ENCODE measurements around the gene CTXN1. TPM values are rescaled to one million over a fixed set of nuclear protein-coding genes. Genes with fewer than 3 reads are reported as not detected.
"Not testable (repeated sequence)": the region's sequence is repeated elsewhere in the genome, so short reads cannot be mapped to it uniquely, and the experiment has no call there.

Gene CTXN1
- polyA plus RNA-seq, 12 donors = 0.86 to 14.9 (median 1.9) TPM; not detected in 1

DNA sequence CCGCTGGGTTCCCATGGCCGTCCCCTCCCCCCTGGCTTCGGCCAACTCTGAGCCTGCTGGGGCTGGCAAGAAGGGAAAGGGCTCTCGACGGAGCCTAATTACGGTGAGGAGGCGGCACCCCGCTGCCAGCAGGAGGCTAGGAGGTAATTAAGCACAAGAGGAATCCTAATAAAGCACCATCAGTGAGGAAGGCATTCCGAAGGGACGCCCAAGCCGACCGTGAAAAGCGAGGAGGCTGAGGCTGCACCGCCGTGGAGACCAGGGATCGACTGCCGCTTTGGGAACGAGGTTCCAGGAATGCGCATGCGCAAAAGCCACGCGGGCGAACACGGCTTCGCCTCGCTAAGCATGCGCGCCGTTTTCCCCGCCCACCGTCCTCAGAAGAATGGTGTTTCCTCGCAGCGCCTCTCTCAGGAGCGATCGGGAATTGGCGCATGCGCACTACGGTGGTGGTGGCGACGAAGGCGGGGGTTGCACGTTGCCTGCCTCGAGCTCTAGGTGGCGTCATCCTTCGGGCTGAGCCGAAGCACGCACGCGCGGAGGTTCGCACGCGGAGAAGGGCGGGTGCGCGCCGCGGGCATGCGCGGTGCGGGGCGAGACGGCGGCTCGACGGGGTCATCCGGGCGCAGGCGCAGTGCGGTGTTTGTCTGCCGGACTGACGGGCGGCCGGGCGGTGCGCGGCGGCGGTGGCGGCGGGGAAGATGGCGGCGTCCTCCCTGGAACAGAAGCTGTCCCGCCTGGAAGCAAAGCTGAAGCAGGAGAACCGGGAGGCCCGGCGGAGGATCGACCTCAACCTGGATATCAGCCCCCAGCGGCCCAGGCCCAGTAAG is 22.5 kb downstream of the CTXN1 start, which contains the start of gene MAP2K7:
MAP2K7 (plus strand) TSS at position 634 of the 830 bp plus-strand sequence; CDS start at position 702, 68 bp downstream.
- DNase-seq = peak; percentile 100

DNA sequence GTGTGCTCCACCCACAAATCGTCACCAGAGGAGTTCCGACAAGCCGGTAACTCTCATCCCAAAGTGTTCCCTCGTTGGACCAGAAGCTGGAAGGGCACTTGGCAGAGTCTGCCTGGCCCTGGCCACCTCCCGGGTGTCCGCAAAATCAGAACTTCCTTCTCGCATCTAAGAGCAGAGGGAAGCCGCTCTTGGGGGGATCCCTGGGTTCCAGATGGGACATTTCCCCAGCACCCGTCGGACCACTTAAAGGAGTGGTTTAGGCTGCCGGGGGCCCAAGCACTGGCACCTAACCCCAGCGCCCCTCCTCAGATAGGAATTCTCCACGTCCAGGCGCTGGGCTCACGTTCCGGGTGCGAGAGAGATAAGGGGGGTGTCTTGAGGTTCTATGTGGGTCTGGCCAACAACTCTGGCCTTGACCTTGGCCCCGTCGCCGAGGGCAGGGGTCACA is 23.1 kb downstream of the CTXN1 start:
- DNase-seq = no peak

DNA sequence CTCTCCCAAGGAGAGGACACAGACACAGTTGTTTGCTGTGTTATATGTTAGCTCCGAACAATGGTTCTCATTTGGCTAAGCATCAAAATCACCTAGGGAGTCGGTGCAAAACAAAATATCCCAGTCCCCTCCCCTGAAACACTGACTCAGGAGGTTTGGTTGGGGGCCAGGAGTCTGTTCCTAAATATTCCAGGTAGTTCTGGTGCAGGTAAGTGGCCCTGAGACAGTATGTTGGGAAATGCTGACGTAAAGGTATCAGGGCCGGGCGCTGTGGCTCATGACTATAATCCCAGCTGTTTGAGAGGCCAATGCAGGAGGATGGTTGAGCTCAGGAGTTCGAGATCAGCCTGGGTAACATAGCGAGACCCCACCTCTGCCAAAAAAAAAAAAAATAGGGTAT is 24.6 kb downstream of the CTXN1 start:
- no peak for DNase-seq

DNA sequence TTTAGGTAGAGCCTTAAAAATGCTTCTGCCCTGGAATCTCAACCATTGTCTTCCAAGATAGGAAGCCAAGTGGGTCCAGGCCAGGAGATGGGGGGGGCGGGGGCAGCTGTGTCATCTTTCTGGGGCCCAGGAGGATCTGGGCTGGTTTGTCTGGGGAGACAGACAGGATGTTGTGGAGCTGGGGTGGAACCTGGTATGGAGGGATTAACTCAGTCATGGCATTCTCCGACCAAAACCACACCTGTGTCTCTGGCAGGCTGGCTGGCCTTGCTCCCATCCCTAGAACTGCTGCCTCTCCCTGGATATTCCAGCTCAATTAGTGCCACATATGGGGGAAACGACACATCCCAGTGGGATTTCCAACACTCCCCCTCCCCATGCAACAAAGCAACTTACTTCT is 25.0 kb downstream of the CTXN1 start:
- no peak for DNase-seq

DNA sequence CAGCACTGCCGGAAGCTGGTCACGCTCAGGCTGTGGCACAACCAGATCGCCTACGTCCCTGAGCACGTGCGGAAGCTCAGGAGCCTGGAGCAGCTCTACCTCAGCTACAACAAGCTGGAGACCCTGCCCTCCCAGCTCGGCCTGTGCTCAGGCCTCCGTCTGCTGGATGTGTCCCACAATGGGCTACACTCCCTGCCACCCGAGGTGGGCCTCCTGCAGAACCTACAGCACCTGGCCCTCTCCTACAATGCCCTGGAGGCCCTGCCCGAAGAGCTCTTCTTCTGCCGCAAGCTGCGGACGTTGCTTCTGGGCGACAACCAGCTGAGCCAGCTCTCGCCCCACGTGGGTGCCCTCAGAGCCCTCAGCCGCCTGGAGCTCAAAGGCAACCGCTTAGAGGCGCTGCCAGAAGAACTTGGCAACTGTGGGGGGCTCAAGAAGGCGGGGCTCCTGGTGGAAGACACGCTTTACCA is 25.5 kb downstream of the CTXN1 start:
- no peak for DNase-seq

DNA sequence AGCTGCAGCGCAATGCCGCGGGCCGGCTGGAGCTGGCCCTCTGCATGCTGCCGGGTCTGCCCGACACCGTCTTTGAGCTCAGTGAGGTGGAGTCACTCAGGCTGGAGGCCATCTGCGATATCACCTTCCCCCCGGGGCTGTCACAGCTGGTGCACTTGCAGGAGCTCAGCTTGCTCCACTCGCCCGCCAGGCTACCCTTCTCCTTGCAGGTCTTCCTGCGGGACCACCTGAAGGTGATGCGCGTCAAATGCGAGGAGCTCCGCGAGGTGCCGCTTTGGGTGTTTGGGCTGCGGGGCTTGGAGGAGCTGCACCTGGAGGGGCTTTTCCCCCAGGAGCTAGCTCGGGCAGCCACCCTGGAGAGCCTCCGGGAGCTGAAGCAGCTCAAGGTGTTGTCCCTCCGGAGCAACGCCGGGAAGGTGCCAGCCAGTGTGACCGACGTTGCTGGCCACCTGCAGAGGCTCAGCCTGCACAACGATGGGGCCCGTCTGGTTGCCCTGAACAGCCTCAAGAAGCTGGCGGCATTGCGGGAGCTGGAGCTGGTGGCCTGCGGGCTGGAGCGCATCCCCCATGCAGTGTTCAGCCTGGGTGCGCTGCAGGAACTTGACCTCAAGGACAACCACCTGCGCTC is 26.1 kb downstream of the CTXN1 start:
- no peak for DNase-seq

DNA sequence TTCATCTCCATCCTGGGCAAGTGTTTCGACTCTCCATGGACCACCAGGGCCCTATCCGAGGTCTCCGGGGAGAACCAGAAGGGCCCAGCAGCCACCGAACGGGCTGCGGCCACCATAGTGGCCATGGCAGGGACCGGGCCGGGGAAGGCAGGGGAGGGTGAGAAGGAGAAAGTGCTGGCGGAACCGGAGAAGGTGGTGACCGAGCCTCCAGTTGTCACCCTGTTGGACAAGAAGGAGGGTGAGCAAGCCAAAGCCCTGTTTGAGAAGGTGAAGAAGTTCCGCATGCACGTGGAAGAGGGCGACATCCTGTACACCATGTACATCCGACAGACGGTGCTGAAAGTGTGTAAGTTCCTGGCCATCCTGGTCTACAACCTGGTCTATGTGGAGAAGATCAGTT is 27.0 kb downstream of the CTXN1 start:
- DNase-seq = no peak

DNA sequence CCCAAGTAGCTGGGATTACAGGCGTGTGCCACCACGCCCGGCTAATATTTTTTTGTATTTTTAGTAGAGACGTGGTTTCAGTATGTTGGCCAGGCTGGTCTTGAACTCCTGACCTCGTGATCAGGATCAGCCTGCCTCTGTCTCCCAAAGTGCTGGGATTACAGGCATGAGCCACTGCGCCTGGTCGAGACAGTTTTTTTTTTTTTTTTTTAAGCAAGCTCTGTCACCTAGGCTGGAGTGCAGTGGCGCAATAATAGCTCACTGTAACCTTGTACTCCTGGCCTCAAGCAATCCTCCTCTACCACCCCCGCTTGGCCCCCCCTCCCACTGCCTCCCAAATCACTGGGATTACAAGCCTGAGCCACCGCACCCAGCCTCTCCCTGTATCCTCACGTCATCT is 28.6 kb downstream of the CTXN1 start:
- DNase-seq = no peak

DNA sequence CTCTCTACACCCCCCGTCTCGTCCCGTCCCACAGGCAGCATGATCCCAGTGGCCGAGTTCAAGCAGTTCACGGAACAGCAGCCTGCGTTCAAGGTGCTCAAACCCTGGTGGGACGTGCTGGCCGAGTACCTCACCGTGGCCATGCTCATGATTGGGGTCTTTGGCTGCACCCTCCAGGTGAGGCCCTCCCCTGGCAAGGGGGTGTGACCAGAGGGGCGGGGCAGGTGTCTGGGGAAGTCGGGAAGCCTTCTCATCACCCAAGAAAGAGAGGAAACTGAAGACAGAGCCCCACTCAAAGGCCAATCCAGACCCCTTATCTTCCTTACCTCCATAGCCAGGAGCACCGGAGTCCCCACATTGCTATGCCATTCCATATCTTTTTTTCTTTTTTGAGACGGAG is 30.4 kb downstream of the CTXN1 start:
- DNase-seq = no peak

DNA sequence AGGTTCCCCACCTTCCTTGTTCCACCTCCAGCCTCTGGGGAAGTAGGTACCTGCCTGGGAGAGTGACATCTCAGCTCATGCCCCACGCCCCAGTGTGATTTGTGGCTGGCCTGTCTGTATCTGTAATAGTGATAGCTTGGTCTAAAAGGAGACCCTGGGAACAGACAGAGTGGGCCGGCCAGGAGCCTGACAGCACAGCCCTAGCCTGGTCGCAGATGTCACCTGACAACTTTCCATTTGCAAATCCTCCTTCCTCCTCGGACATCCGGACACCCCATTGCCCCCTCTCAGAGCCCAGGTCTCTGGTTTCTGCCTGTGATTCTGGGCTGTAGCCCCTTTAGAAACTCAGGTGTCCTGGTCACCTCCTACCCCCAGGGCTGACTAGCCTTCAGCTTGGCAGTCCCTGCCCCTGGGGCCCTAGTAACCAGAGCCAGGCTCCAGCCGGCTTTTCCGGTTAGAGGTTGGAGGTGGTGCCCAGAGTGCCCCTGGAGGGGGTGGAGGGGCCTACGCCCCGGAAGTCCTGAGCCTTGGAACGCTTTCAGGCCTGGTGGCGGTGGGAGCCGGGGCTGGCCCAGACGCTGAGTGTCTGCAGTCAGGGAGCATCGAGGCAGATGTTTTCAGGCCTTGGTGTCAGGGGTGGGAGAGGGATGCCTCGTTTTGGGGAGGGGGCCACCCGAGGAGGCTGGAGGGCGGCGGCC is 31.2 kb downstream of the CTXN1 start:
- DNase-seq = no peak

DNA sequence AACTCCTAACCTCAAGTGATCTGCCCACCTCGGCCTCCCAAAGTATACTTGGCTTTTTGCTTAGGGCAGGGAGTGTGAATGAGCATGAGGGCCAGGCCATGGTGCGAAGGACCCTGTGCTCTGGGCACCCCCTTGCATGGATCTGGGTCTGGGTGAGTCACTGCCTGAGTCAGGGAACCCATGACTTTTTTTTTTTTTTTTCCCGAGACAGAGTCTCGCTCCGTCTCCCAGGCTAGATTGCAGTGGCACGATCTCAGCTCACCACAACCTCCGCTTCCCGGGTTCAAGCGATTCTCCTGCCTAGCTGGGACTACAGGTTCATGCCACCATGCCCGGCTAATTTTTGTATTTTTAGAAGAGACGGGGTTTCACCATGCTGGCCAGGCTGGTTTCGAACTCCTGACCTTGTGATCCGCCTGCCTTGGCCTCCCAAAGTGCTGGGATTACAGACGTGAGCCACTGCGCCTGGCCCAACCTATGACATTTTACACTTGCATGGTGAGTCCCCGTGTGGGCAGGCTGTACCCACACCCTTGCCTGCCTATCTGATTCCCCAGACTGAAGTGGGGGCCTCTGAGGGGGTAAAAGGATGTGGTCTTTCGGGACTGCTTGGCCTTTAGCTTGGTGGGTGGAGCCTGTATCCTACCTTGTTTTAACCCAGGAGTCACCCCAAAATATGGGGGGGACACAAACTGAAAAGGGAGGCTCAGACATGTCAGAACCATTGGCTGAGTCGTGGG is 32.4 kb downstream of the CTXN1 start:
- DNase-seq = not testable (repeated sequence)

DNA sequence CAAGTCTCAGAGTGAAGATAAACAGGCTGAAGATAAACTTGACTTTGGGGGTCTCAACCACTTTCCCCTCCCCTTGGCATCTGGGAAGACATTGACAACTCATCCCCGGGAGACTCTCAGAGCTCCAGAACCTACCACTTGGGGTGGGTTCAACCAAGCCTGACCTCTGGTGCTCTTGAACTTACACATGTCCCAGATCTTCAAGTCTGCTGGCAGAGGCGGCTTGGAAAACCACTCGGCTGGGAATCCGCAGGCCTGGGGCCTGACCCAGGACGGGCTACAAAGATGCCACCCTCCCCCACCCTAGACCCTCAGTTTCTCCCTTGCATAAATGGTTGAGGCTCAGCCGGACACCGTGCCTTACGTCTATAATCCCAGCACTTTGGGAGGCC is 37.1 kb downstream of the CTXN1 start:
- no peak for DNase-seq

DNA sequence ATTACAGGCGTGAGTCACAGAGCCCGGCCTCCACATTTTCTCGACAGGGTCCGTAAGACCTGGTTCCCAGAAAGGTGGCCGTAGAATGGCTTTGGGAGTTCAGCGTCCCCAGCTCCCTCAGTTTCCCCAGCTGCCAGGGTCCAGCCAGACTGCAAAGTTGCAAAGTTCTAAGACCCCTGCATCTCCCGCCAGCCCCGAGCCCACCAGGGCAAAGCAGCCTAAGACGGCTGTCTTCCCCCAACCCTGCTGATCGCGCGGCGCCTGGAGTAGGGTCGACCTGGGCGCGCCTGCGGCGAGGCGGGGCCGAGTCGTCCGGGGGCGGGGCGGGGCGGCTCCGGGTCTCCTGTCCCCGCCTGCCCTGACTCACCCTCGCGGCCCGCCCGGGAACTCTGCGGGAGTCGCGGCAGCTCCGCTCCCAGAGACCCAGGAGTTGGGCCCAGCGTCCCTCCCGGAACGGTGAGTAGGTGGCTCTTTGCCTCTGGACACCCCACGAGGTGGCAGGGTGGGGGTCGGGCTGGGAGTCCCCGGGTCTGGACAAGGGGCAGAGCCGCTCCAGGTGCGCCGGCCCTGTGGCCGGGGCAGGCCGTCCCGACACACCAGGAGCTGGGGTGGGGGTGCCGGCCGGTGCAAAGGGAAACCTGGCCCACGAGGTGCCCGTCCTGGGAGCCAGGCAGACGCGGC is 37.6 kb downstream of the CTXN1 start, which contains the start of gene LRRC8E:
LRRC8E (plus strand) TSS at position 366 of the 681 bp plus-strand sequence. CDS start 7,094 bp downstream, outside the sequence.
- no peak for DNase-seq

DNA sequence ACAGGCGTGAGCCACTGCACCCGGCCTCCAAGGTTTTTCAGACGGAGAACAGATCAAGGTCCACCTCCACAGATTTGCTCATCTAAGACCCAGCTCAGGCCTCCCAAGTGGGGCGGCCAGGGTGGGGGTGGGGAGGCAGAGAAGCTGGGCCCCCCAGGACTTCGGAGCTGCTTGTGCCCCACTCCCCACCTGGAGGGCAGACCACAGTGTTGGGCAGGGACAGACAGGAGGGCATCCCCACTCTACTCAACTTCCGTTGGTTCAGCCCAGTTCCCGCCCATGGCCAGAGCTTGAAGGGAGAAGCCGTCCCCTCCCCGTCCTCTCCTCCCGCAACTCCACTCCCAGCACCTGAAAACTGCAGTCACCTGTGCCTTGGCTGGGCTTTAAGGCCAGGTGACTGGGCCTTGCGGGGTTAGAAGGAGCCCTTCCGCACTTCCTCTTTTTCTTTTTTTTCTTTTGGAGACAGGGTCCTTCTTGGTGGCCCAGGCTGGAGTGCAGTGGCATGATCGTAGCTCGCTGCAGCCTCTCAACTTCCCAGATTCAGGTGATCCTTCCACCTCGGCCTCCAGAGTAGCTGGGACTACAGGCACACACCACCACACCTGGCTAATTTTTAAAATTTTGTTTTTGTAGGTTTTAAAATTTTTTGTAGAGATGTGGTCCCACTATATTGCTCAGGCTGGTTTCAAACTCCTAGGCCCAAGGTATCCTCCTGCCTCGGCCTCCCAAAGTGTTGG is 38.4 kb downstream of the CTXN1 start:
- DNase-seq = no peak

DNA sequence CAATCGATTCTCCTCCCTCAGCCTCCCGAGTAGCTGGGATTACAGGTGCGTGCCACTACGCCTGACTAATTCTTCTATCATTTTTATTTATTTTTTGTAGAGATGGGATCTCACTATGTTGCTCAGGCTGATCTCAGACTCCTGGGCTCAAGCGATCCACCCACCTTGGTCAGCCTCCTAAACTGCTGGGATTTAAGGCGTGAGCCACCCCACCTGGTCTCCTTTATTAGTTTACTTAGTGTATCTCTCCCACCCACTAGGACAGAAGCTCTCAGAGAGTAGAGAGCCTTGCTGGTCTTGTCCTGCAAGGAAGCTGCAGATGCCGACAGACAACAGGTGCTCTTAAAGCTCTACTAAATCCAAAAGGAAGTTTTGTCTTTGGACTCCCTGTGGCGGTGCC is 40.1 kb downstream of the CTXN1 start:
- DNase-seq = no peak

DNA sequence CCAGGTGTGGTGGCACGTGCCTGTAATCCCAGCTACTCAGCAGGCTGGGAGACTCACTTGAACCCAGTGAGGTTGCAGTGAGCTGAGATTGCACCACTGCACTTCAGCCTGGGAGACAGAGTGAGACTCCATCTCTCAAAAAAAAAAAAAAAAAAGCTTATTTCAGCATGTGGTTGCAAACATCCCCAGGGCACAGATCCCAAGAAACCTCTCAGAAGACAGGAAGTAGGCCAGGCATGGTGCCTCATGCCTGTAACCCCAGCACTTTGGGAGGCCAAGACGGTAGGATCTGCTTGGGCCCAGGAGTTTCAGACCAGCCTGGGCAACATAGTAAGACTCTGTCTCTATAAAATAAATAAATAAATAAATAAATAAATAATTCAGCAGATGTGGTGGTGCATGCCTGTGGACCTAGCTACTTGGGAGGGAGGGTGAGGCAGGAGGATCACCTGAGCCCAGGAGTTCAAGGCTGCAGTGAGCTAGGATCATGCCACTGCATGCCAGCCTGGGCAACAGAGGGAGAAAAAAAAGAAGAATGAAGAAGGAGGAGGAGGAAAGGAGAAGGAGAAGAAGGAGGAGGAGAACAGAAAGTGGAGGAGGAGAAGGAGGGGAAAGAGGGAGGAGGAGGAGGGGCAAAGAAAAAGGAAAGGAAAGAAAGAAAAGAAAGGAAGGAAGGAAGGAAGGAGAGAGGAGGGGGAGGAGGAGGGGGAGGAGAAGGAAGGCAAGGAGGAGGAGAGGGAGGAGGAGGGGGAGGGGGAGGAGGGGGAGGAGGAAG is 42.0 kb downstream of the CTXN1 start:
- no peak for DNase-seq

DNA sequence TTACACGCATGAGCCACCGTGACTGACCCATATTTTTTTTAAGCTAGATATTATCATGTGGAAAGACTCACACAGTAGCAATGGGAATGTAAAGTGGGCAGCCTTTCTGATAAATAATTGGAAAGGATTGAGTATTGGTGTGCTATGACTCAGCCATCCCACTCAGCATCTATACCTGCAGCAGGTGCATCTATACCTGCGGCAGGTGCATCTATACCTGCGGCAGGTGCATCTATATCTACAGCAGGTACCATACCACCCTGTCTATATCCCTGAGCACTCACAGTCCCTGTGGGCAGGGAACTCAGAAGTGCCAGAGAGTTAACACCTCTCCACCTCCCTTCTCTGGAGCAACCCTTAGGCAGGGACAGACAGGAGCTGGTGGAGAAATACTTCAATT is 42.8 kb downstream of the CTXN1 start:
- DNase-seq = no peak

DNA sequence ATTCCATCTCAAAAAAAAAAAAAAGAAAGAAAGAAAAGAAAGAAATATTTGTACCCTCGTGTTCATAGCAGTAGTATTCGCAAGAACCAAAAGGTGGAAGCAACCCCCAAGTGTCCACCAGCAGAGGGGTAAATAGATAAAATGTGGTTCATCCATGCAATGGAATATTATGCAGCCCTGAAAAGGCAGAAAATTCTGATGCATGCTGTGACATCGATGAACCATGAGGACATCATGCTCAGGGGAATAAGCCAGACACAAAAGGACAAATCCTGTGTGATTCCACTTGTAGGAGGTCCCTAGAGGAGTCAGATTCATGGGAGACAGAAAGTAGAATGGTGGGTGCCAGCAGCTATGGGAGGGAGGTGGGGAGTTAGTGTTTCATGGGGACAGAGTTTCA is 44.0 kb downstream of the CTXN1 start:
- no peak for DNase-seq

DNA sequence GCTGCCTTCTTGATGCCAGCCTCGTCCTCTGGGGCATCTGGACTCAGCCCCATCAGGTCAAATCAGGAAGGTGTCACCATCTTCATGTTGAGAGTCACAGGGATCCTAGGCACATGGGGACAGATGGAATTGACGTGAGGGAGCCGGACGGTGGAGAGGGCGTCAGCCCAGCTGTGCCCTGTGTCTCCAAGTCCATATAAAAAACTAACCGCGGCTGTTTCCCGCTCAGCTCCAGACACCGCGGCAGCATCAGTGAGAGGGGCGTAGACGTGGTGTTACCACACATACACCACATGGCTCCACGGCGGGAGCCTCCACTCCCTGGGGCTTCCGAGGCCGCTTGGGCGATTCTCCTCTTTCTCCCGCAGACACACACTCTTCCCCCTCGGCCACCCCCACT is 46.1 kb downstream of the CTXN1 start:
- DNase-seq = no peak
